HG02678 (cell line): ENCODE results near the gene CIC.
A peak's percentile ranks its signal among the peaks of the same experiment; 100 is the strongest.

Experiments used
- ATAC-seq: cut with Tn5 transposase; IDR thresholded peaks from one replicate; pipeline ENCODE4 v1.9.1; 2021; ENCODE audit warnings: mild to moderate bottlenecking, moderate library complexity; ENCODE audit not compliant: unreplicated experiment

The CIC gene

DNA sequence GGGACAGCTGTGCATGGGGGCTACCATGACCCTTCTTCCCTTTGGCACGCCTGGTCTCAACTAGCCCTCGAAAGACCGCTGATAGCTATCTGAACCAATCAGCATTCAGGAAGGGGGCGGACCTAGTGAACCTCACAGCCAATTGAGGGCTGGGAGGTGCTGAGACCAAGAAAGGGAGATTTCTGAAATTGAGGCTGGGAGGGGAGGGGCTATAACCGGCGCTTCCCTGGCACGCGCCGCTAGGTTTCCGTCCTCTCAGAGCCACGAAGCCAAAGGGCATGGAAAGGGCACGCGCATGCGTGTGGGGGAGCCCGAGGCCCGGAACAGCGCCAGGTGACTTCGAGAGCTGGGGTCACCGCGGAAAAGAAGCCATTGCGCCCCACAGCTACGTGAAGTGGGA is 37.6 kb downstream of the CIC start:
- ATAC-seq: no peak

DNA sequence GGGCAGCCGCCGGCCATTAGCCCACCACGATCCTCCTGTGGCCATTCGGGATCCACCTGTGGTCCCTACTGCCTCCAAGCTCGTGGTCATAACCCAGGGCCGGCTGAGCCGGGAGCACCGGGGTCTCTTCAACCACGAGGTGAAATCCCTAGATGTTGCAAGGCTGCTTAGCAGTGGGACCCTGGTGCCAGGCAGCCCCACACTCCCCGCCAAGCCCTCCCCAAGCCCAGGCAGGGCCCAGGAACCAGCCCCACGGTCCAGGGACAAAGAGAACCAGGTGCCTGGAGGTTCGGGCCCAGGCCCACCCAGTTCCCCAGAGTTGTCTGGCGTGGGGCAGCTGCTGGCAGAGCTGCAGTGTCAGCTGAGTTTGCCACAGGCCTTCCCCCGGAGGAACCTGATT is 40.6 kb downstream of the CIC start:
- ATAC-seq: no peak

DNA sequence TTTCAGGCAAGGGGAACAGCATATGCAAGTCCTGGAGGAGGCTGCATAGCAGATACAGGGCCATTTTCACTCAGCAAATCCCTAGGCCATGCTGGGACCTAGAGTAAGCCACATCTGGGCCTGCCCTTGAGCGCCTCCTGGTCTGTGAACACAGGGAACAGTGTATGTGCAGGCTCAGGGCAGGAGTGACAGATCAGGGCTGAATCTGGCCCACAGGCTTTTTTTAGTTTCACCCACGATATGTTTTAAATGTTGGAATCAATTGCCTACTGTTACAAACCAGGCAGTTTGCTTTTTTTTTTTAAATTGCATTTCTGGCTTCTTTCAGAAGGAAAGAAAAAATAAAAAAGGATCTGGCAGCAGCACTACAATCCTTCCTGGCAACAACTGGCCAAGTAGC is 42.6 kb downstream of the CIC start:
- no peak for ATAC-seq

DNA sequence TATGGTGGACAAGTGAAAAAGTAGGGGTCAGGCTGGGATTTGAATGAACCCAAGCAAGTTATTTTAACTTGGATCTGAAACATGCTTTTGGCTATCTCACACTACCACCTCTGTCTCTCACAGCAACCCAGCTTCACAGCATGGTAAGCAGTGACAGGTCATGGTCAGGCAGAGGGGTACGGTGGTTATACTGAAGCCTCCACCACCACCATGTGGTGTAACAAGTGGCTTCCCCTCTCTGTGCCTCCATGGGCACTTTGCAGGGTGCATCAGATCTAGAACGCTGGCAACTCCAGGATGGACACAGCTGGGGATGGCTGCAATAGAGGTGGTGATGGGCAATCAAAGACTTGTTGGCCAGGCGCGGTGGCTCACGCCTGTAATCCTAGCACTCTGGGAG is 43.3 kb downstream of the CIC start:
- no peak for ATAC-seq

DNA sequence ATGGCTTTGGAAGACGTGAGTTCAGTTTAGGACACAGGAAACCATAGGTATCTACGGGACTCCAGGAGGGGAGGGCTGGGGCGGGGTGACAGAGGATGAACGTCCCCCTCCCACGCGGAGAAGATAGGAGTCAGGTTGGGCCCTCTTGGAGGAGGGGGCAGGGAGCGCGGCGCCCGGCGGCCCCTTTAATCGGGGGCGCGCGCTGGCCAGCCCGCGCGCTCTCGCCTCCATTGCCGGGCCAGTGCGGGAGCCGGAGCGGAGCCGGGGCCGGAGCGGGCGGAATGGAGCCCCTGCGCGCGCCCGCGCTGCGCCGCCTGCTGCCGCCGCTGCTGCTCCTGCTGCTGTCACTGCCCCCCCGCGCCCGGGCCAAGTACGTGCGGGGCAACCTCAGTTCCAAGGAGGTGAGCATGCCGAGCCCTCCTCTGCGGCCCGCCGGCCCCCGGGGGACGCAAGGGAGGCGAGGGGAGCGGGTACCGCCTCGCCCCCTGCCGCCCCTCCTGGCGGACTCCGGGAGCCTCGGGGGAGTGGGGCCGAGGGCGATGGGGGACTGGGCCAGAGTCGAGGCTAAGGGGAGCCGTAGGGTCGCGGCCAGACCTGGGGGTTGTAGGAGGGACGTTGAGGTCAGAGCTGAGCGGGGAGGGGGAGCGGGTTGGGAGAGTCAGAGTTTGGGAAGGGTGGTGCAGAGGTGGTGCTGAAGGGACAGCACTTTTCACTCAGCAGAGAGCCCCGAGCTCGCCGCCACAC is 44.2 kb downstream of the CIC start, which contains the start of gene TMEM145:
TSS of gene TMEM145 (plus strand) at position 214 of the 744 bp plus-strand sequence. CDS start at position 282, 68 bp downstream.
- ATAC-seq: no peak

DNA sequence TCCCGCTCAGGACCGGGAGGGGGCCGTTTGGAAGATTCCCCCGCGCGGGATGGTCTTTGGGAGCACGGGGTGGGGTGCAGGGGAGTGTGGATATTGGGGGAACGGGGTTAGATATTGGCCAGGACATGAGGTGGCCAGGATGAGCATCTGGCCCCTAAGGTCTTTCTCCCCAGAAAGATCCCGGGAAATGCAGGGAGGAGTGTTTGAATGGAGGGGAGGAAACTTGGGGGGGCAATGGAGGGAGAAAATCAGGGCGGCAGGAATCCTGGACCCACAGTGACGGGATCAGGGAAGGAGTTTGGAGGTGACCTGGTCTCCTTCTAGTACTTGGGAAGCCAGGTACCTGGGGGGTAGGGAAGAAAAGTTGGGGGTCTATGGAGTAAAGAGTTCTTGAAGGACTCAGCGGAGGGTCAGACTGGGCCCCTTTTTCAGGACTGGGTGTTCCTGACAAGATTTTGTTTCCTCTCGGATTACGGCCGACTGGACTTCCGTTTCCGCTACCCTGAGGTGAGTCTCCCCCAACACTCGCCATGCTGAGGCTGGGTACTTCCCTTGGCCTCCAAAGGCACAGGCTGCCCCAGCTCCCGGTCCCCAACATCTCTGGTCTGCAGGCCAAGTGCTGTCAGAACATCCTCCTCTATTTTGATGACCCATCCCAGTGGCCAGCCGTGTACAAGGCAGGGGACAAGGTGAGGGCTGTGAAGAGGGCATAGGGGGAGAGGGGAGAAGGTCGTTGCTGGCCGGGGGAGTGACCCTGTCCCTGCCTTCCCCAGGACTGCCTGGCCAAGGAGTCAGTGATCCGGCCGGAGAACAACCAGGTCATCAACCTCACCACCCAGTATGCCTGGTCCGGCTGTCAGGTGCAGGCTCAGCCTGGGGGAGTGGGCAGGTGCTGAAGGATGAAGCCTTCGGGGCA is 45.0 kb downstream of the CIC start:
- ATAC-seq: no peak

DNA sequence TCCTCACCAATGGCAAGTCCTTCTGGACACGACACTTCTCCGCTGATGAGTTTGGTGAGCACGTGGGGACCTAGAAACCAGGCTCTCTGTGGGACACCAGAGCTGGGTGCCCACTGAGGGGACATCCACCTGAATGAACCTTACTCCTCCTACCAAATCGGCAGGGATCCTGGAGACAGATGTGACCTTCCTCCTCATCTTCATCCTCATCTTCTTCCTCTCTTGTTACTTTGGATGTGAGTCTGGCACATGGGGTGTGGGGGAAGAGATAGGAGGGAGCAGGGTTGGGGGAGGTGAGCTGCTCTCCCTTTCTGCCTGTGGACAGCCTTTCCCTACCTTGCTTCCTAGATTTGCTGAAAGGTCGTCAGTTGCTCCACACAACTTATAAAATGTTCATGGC is 46.0 kb downstream of the CIC start:
- ATAC-seq: no peak

DNA sequence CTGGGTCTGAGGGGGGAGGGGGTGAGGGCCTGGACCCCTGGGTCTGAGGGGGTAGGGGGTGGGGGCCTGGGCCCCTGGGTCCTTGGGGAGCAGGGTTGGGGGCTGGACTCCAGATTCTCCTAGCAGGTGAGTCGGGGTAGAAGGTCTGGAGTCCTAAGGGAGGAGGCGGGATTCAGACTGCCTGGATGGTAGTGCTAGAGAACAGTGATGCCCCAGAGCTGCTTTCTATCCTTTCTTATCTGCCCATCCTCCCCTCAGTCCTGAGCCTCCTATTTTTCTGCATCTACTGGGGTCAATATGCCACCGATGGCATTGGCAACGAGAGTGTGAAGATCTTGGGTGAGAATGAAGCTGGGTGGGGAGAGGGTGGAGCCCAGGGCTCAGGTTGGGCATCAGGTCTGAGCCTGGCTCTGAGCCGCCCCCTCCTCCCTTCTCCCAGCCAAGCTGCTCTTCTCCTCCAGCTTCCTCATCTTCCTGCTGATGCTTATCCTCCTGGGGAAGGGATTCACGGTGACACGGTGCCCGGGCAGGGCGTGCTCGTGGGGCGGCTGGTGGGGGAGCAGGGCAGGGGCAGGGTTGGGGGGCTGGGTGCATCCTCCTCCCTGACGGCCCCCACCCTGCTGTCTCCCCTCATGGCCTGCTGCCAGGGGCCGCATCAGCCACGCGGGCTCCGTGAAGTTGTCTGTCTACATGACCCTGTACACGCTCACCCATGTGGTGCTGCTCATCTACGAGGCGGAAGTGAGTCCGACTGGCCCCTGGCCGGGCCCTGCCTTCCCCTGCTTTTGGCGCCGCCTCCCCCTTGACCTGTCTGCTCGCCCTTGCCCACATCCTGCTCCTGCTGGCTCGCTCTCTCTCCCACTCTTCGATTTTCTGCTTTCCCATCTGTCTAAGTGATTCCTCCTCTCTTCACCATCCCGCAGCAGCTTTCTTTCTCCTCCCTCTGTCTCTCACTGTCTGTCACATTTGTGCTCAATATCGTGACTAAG is 47.5 kb downstream of the CIC start:
- peak; percentile 49 for ATAC-seq

DNA sequence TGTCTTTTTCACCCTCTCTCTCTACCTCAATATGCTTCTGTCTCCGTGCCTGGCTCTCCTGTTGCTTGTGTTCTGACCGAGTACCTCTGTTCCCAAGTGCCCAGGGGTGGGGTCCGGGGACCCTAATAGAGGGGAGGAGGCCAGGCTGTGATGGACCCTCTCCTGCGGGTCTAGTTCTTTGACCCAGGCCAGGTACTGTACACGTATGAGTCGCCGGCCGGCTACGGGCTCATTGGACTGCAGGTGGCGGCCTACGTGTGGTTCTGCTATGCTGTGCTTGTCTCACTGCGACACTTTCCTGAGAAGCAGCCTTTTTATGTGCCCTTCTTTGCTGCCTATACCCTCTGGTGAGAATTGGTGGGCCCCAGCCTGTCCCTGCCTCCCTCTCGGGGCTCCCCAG is 48.5 kb downstream of the CIC start:
- no peak for ATAC-seq

DNA sequence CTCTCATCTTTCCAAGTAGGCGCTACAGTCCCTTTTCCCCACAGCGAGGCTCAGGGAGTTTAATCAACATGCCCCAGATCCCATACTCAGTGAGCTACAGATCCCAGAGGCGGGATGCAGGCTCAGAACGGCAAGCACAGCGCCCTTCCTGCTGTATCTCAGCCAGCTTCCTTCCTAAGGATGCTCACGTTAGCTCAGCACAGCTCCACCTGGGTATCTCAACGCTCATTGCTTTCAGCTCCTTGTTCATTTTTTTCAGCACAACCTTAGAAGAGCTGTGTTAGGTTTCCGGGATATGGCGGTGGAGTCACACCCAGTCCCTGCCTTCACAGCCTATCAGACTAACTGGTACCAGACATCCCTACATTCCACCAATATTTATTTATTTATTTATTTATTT is 53.3 kb downstream of the CIC start:
- no peak for ATAC-seq

DNA sequence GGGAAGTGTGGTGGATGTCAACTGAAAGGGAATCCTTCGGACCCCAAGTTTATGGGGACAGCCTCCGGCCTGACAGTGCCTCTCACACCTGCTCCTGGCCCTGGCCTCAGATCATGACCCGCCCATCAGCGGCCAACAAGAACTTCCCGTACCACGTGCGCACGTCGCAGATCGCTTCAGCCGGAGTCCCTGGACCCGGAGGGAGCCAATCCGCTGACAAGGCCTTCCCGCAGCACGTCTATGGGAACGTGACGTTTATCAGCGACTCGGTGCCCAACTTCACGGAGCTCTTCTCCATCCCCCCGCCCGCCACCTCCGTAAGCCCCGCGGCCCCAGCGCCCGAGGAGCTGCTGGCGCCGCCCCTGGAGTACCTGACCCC is 54.4 kb downstream of the CIC start:
- no peak for ATAC-seq

DNA sequence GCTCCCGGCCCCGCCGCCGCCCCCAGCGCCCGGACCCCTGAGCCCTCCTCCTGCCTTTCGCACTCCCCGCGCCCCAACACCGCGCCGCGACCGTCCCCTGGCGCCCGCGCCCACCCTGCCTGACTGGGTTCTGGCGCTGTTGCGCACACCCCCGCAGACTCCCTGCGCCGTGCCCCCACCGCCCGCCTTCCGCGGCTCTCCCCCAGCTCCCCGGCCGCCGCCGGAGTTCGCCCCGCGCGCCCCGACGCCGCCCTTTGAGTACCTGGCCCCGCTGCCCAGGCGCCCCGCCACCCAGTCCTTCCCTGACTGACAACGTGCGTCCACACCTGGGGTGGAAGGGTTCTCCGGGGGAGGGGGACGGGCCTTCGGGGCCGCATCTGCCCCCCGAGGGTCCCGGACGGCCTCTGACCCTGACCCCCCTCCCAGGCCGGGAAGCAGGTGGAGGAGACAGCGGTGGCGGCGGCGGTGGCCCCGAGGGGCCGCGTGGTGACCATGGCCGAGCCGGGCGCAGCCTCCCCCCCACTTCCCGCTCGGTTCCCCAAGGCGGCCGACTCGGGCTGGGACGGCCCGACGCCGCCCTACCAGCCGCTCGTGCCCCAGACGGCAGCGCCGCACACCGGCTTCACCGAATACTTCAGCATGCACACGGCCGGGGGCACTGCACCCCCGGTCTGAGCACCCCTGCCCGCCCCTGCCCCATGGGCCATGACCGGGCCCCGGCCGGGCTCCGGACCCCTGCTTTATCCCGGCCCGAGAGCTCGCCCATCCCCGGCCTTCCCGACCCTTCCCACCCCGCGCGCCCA is 55.0 kb downstream of the CIC start:
- no peak for ATAC-seq

DNA sequence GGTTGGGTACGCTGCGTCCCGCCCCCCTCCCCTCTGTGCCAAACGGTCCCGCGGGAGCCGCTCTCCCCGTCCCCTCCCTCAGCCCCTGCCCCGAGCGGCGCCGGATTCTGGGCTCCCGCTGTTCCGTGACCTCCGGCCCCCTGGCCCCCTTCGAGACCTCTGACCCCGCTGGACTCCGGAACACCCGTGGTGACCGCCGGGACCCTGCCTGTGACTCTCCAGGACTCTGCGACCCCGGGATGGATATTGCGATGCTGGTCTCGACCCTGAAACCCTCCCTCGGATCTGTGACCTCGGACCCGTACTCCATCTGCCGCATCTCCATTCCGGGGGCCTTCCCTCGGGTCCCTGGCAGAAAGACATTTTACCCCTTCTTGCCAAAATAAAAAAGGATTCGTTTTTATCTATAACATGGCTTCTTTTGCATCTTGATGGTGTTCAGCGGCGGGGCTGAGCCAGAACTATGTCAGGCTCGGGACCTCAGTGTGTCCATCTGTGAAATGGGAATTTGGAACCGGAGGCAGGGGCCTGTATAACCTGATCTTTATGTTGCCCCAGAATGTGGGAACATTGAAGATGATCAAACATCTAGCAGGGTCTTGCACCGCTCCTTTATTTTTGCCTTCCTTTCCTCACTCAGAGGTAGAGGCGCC is 55.7 kb downstream of the CIC start:
- no peak for ATAC-seq

DNA sequence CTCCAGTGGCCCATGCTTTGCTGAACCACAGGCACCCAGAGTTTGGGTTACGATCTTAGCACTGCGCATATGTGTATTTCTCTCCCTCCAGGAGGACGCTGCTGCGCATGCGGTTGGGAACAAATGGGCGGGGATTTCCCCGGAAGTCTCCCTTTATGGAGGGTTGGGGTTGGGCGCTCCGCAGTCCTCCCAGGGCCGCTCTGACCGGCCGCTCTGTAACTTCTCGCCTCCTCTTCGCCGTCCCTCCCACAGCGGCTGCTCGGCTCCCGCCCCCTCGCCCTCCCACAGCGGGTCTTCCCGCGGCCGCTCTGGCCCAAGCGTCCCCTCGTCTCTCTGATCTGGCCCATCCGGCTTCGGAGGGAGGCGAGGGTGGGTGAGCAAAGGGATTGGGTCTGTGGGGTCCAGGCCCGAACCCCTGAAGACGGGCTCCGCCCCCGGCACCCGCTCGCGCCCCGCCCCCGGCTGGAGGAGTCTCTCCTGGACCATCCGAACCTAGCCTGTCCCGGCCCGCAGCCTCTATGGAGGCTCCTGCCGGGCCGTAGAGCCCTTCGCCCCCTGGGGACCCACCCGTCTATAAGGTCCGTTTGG is 56.4 kb downstream of the CIC start, which contains the start of gene MEGF8:
TSS of gene MEGF8 (plus strand) at position 328 of the 588 bp plus-strand sequence. CDS start 609 bp downstream, outside the sequence.
- peak; percentile 95 for ATAC-seq

DNA sequence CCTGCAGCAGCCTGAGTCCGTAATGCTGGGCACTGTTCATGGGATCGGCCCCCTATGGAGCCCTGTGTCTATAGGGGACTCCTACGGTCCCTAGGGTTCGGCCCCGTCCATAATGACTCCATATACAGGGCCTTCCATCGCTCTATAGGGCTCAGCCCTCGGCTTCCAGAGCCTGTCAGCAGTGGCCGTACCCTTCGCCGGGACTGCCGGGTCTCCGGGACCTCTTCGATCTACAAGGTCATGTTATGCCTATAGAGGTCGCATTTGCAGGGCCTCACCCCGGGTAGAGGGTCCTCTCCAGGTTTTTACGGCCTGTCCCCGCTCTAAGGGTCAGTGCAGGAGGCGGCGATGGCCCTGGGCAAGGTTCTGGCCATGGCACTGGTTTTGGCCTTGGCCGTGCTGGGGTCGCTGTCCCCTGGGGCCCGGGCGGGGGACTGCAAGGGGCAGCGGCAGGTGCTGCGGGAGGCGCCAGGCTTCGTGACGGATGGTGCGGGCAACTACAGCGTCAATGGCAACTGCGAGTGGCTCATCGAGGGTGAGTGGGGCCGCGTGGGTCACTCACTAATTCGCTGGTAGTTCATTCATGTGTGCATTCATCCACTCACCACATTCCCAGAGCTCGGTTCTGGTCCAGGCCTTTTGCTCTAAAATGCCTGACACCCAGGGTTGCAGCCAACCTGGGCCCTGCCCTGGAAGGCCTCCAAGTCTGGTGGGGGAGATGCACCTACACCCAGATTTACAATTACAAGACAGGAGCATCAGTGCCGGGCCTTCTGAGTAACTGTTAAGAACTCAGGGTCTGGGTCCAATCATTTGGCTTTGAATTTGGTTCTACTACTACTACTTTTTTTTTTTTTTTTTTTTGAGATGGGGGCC is 57.1 kb downstream of the CIC start:
- ATAC-seq: peak; percentile 8

DNA sequence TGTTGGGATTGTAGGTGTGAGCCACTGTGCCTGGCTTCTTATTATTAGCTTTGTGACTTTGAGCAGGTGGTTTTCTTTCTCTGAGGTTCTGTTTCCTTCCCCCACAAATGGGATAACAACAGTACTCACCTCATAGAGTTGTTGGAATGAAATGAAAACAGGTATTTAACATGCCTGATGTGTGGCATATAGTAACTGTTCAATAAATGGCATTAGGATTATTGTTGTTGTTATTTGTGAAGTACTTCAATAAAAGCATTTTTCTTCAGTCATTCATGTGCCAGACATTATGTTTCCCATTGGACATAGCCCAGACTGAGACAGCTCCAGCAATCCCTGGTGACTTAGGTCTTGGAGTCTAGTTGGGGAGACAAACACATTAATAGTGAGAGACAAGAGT is 57.9 kb downstream of the CIC start:
- no peak for ATAC-seq

DNA sequence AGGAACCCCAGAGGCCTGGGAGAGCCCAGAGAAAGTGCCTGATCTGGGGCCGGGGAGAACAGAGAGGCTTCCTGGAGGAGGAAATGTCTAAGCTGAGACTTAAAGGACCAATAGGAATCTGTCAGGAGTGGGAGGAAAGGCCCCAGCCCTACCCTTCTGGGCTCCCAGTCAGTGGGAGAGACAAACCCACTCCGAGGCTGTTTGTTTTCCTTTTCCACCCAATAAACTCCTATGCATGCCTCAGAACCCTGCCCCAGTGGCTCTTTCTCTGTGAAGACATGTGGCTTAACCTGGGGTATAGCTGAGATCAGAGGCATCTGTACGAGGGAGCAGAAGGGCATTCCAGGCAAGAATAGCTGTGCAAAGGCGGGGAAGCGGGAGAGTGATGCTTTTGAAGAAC is 58.3 kb downstream of the CIC start:
- ATAC-seq: no peak

DNA sequence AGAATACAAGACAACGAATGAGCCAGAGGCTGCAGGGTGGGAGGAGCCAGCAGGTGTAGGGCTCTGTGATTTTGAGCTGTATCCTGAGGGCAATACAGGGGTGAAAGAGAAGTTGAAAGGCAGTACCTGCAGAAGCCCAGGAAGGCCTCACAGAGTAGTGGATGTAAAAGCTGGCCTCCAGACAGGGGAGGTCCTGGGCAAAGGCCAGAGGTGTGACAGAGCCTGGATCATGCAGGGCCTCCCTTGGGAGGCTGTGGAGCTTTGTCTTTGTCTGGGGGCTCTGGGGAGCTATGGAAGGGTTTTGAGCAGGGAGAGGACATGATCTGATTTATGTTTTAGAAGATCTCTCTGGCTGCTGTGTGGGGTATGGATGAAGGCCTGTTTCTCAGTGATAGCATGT is 59.1 kb downstream of the CIC start:
- no peak for ATAC-seq
